Measurements from ENCODE around the gene GLI1. TPM values are rescaled to one million over a fixed set of nuclear protein-coding genes. Genes with fewer than 3 reads are reported as not detected.

GLI1 gene
- total and polyA plus RNA-seq, 2 of the 13 experiments (the other 11 are each of a cell fraction or from before 2014, with no cell fraction given) = 0.09 to 0.20 TPM

- TF ChIP-seq ZFP36 (IDR thresholded peaks at IDR 0.05; ENCODE audit: borderline replicate concordance, low read depth, low read length, partially characterized antibody) (no peak), ZNF343 (CRISPR knock-in tag; IDR thresholded peaks at IDR 0.05) (no peak), ZNF446 (CRISPR knock-in tag; IDR thresholded peaks at IDR 0.05) (0 out of 2 replicates have a peak, but pooled peaks have one; percentile 50), ZBTB8A (CRISPR knock-in tag; IDR thresholded peaks at IDR 0.05; ENCODE audit: borderline replicate concordance, low read depth) (no peak), FOXA3 (CRISPR knock-in tag; IDR thresholded peaks at IDR 0.05) (no peak), ZZZ3 (CRISPR knock-in tag; IDR thresholded peaks at IDR 0.05; ENCODE audit: borderline replicate concordance) (peak; percentile 36; the same call in 1 of the 2 replicates), U2AF1 (optimal IDR thresholded peaks at IDR 0.05; ENCODE audit: low read depth, low read length) (no peak), HOXA5 (CRISPR knock-in tag; IDR thresholded peaks at IDR 0.05) (peak; percentile 81), ZNF317 (CRISPR knock-in tag; IDR thresholded peaks at IDR 0.05) (no peak), ZNF678 (CRISPR knock-in tag; IDR thresholded peaks at IDR 0.05) (no peak), FOXP4 (CRISPR knock-in tag; IDR thresholded peaks at IDR 0.05) (peak; percentile 38; the same call in 1 of the 2 replicates), TIGD3 (CRISPR knock-in tag; IDR thresholded peaks at IDR 0.05; ENCODE audit: borderline replicate concordance) (no peak), SIN3A (IDR thresholded peaks at IDR 0.05; ENCODE audit: borderline replicate concordance, low read depth, low read length) (peak; percentile 91; the same call in 1 of the 2 replicates), LBX2 (CRISPR knock-in tag; IDR thresholded peaks at IDR 0.05; ENCODE audit: borderline replicate concordance) (no peak), ZFP41 (CRISPR knock-in tag; IDR thresholded peaks at IDR 0.05; ENCODE audit: borderline replicate concordance) (no peak), ARID4A (CRISPR knock-in tag; IDR thresholded peaks at IDR 0.05; ENCODE audit: borderline replicate concordance) (peak; percentile 95), EHMT2 (IDR thresholded peaks at IDR 0.05; ENCODE audit: borderline replicate concordance, low read depth, low read length) (no peak), CC2D1A (CRISPR knock-in tag; IDR thresholded peaks at IDR 0.05) (no peak), KLF12 (CRISPR knock-in tag; IDR thresholded peaks at IDR 0.05; ENCODE audit: borderline replicate concordance) (peak; percentile 71; the same call in 1 of the 2 replicates), HOXD1 (CRISPR knock-in tag; IDR thresholded peaks at IDR 0.05) (no peak), ISX (CRISPR knock-in tag; conservative IDR thresholded peaks at IDR 0.05) (no peak), ZEB1 (IDR thresholded peaks at IDR 0.05; ENCODE audit: insufficient replicate concordance, low read depth) (peak; percentile 44)
These were observed 28.2 kb downstream of the GLI1 start, which contains the start of gene MARS1 (continued) for GRCh38 chr12:57487597-57488401.

Measured in HepG2 (cell line).